AG10803 (cell line): ENCODE results near the gene PDSS1.
A peak's percentile ranks its signal among the peaks of the same experiment; 100 is the strongest.
"Not testable (repeated sequence)": the region's sequence is repeated elsewhere in the genome, so short reads cannot be mapped to it uniquely, and the experiment has no call there.

Experiments used
- DNase-seq: peaks from one replicate; pipeline ENCODE4 v3.0.0; 2010; ENCODE audit warnings: low read depth
- H3K4me3 ChIP-seq: 2 replicates; pipeline ENCODE4 v1.5.1; 2011; ENCODE audit warnings: mild to moderate bottlenecking, low read length, control low read depth
- CTCF ChIP-seq: conservative IDR thresholded peaks from 2 replicates; pipeline ENCODE4 v1.5.1; 2011; ENCODE audit warnings: mild to moderate bottlenecking, low read length, control low read depth, inconsistent platforms

Gene PDSS1

GRCh38 chr10:26697163-26697921 lies at the start of gene PDSS1:
PDSS1 (plus strand) TSS chr10:26697701; CDS start chr10:26697712, 11 bp downstream.
- TF ChIP-seq CTCF, result no peak
- DNase-seq, result peak; percentile 61
- peak within 1 kb of the TSS; percentile 88 for H3K4me3 ChIP-seq

GRCh38 chr10:26648245-26648636 lies 49.3 kb upstream of the PDSS1 start:
- not testable (repeated sequence) for H3K4me3 ChIP-seq, DNase-seq

GRCh38 chr10:26650406-26650805 lies 47.1 kb upstream of the PDSS1 start:
- DNase-seq, result no peak
- no peak for TF ChIP-seq CTCF
- no peak overlapping the region for H3K4me3 ChIP-seq

- not testable (repeated sequence) for DNase-seq, H3K4me3 ChIP-seq
These were observed 46.0 kb upstream of the PDSS1 start for GRCh38 chr10:26651476-26651875.

- no peak overlapping the region for H3K4me3 ChIP-seq
- no peak for DNase-seq
- TF ChIP-seq CTCF, result no peak
These were observed 44.5 kb upstream of the PDSS1 start for GRCh38 chr10:26653004-26653403.

GRCh38 chr10:26655746-26656145 lies 41.8 kb upstream of the PDSS1 start:
- no peak overlapping the region for H3K4me3 ChIP-seq
- DNase-seq, result no peak
- TF ChIP-seq CTCF, result no peak

GRCh38 chr10:26662864-26663263 lies 34.6 kb upstream of the PDSS1 start:
- H3K4me3 ChIP-seq, result no peak overlapping the region
- no peak for DNase-seq
- no peak for TF ChIP-seq CTCF

- H3K4me3 ChIP-seq, result no peak overlapping the region
- no peak for TF ChIP-seq CTCF
- no peak for DNase-seq
These were observed 32.1 kb upstream of the PDSS1 start for GRCh38 chr10:26665080-26666048.
